ENCODE results near the gene PLAC9. TPM values are rescaled to one million over a fixed set of nuclear protein-coding genes. Genes with fewer than 3 reads are reported as not detected.

Gene PLAC9
- total RNA-seq, 4 donors from 2014 or later, result 21.3 to 59.4 (median 39.6) TPM

- 89% methylated on average over 15 of the region's 15 CpGs for WGBS
- H3K4me1 ChIP-seq, result peaks cover 12 to 21% (median 18%) of the 10 kb centered on the region in 4 donors
- no peak for DNase-seq (ENCODE audit: extremely low spot score)
- H3K36me3 ChIP-seq, result no peaks in the 10 kb centered on the region
- no peak overlapping the region for H3K27ac ChIP-seq (replicated peaks in 1 of 4)
- no peaks in the 10 kb centered on the region for H3K27me3 ChIP-seq
- no peaks in the 10 kb centered on the region for H3K9me3 ChIP-seq
- no peak for TF ChIP-seq EP300 (IDR thresholded peaks at IDR 0.05)
- TF ChIP-seq POLR2AphosphoS5 (IDR thresholded peaks at IDR 0.05), result no peak
- TF ChIP-seq POLR2A (IDR thresholded peaks at IDR 0.05; ENCODE audit: low read depth), result no peak
- TF ChIP-seq CTCF (IDR thresholded peaks at IDR 0.05), result no peak
- intact Hi-C loops (cut with DNase I), result no loop called here
- H3K4me3 ChIP-seq, result no peak overlapping the region
These were observed 31.5 kb upstream of the PLAC9 start for GRCh38 chr10:80100861-80101695.

- H3K4me1 ChIP-seq, result peaks cover 12 to 21% (median 18%) of the 10 kb centered on the region in 4 donors
- H3K27ac ChIP-seq (replicated peaks in 1 of 4), result peak overlapping the region; percentile 42 to 59 (median 55)
- no peaks in the 10 kb centered on the region for H3K27me3 ChIP-seq
- no peaks in the 10 kb centered on the region for H3K36me3 ChIP-seq
- 30% methylated on average over 10 of the region's 10 CpGs for WGBS
- peak overlapping the region in 1 of 4 donors; percentile 20 for H3K4me3 ChIP-seq
- peaks cover 0 to 12% (median 9%) of the 10 kb centered on the region in 4 donors for H3K9me3 ChIP-seq
- TF ChIP-seq POLR2A (IDR thresholded peaks at IDR 0.05; ENCODE audit: low read depth) (no peak), POLR2AphosphoS5 (IDR thresholded peaks at IDR 0.05) (peak in 1 of 2 donors; percentile 42)
- no peak for DNase-seq (ENCODE audit: extremely low spot score)
- intact Hi-C loops (cut with DNase I), result no loop called here
These were observed 28.2 kb upstream of the PLAC9 start for GRCh38 chr10:80104066-80104926.

- H3K36me3 ChIP-seq, result no peaks in the 10 kb centered on the region
- no peak overlapping the region for H3K4me3 ChIP-seq
- intact Hi-C loops (cut with DNase I), result no loop called here
- peaks cover 16 to 27% (median 20%) of the 10 kb centered on the region in 4 donors for H3K4me1 ChIP-seq
- H3K9me3 ChIP-seq, result peaks cover 0 to 18% (median 11%) of the 10 kb centered on the region in 4 donors
- H3K27me3 ChIP-seq, result no peaks in the 10 kb centered on the region
- TF ChIP-seq POLR2A (IDR thresholded peaks at IDR 0.05; ENCODE audit: low read depth), result no peak
- no peak for TF ChIP-seq POLR2AphosphoS5 (IDR thresholded peaks at IDR 0.05)
- TF ChIP-seq EP300 (IDR thresholded peaks at IDR 0.05), result no peak
- TF ChIP-seq CTCF (IDR thresholded peaks at IDR 0.05), result no peak
- DNase-seq (ENCODE audit: extremely low spot score), result no peak
- 90% methylated on average over 8 of the region's 8 CpGs for WGBS
- no peak overlapping the region for H3K27ac ChIP-seq (replicated peaks in 1 of 4)
These were observed 23.8 kb upstream of the PLAC9 start for GRCh38 chr10:80108576-80109239.

GRCh38 chr10:80110986-80111385 lies 21.5 kb upstream of the PLAC9 start:
- no peak for TF ChIP-seq POLR2AphosphoS5 (IDR thresholded peaks at IDR 0.05)
- no peak for TF ChIP-seq EP300 (IDR thresholded peaks at IDR 0.05)
- no peak for TF ChIP-seq CTCF (IDR thresholded peaks at IDR 0.05)
- no peak for TF ChIP-seq POLR2A (IDR thresholded peaks at IDR 0.05; ENCODE audit: low read depth)
- Histone ChIP-seq H3K27me3 (no peaks in the 10 kb centered on the region), H3K9me3 (peaks cover 0 to 18% (median 11%) of the 10 kb centered on the region in 4 donors), H3K4me3 (no peak overlapping the region), H3K4me1 (peaks cover 0 to 14% (median 4%) of the 10 kb centered on the region in 4 donors), H3K27ac (replicated peaks in 1 of 4) (no peak overlapping the region), H3K36me3 (no peaks in the 10 kb centered on the region)
- 95% methylated on average over 1 of the region's 1 CpG for WGBS
- intact Hi-C loops (cut with DNase I), result no loop called here
- no peak for DNase-seq (ENCODE audit: extremely low spot score)

Data from esophagus muscularis mucosa (tissue), 4 donors.